ENCODE measurements around the gene TBRG4.

- TF ChIP-seq, protein P1, sequence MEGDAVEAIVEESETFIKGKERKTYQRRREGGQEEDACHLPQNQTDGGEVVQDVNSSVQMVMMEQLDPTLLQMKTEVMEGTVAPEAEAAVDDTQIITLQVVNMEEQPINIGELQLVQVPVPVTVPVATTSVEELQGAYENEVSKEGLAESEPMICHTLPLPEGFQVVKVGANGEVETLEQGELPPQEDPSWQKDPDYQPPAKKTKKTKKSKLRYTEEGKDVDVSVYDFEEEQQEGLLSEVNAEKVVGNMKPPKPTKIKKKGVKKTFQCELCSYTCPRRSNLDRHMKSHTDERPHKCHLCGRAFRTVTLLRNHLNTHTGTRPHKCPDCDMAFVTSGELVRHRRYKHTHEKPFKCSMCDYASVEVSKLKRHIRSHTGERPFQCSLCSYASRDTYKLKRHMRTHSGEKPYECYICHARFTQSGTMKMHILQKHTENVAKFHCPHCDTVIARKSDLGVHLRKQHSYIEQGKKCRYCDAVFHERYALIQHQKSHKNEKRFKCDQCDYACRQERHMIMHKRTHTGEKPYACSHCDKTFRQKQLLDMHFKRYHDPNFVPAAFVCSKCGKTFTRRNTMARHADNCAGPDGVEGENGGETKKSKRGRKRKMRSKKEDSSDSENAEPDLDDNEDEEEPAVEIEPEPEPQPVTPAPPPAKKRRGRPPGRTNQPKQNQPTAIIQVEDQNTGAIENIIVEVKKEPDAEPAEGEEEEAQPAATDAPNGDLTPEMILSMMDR (conservative IDR thresholded peaks at IDR 0.05; ENCODE audit: low read depth, low read length): no peak
- no peak for TF ChIP-seq EZH2phosphoT487 (IDR thresholded peaks at IDR 0.05; ENCODE audit: borderline replicate concordance, low read length)
These were observed 36.8 kb downstream of the TBRG4 start for GRCh38 chr7:45074528-45075354.
